SK-N-SH (cell line): ENCODE data around the gene PSG3. TPM values are rescaled to one million over a fixed set of nuclear protein-coding genes. Genes with fewer than 3 reads are reported as not detected.
"Not testable (repeated sequence)": the region's sequence is repeated elsewhere in the genome, so short reads cannot be mapped to it uniquely, and the experiment has no call there.

ENCODE experiments used
- CTCF ChIA-PET: fragments of 300-600, 350-600 bp; formaldehyde crosslinking; extraction: SDS; loops from one replicate; lab custom pipeline; 2021; lab: Yijun Ruan, JAX
- POLR2A ChIA-PET: fragments of 350-600 bp; sonication (Branson Sonifier 250); formaldehyde crosslinking; extraction: SDS; loops from one replicate; lab custom pipeline; 2020; ENCODE audit warnings: antibody characterized with exemption, inconsistent platforms; lab: Yijun Ruan, JAX
- DNase-seq: peaks from one replicate; pipeline ENCODE4 v3.0.0; 2012
- H2AFZ ChIP-seq: fragments of 200-600 bp; sonication (generic); 2 replicates; pipeline ENCODE4 v1.8.1; 2016; ENCODE audit warnings: antibody characterized with exemption, mild to moderate bottlenecking, low read depth
- H3F3A ChIP-seq: fragments of 200-600 bp; sonication (generic); replicated peaks from 2 replicates; pipeline ENCODE3; 2016; ENCODE audit warnings: antibody characterized with exemption, mild to moderate bottlenecking; ENCODE audit not compliant: insufficient read depth
- H3K27ac ChIP-seq, 2 experiments: fragments of 200-500 bp in 1 of 2; fragments of 200-600 bp in 1 of 2; sonication (Bioruptor generic) in 1 of 2; sonication (generic), shearing (Covaris generic) in 1 of 2; 2 replicates each; pipeline versions ENCODE4 v1.5.1 to v1.6.1; 2014 to 2016; ENCODE audit warnings: low read depth in 2 of 2, inconsistent platforms in 1 of 2, low read length in 1 of 2, mild to moderate bottlenecking in 1 of 2, mixed read lengths in 1 of 2
- H3K27me3 ChIP-seq: fragments of 200-600 bp; sonication (generic), shearing (Covaris generic); 2 replicates; pipeline ENCODE4 v1.6.1; 2016; ENCODE audit warnings: mixed run types; ENCODE audit not compliant: insufficient read depth
- H3K36me3 ChIP-seq, 2 experiments: fragments of 200-500 bp in 1 of 2; fragments of 200-600 bp in 1 of 2; sonication (Bioruptor generic) in 1 of 2; sonication (generic) in 1 of 2; replicated peaks in 1 of 2; 2 replicates each; pipeline versions ENCODE3 to v1.5.1; 2014 to 2016; ENCODE audit warnings: low read length in 1 of 2, mild to moderate bottlenecking in 1 of 2; ENCODE audit not compliant: insufficient read depth in 2 of 2, control insufficient read depth in 1 of 2
- H3K4me1 ChIP-seq, 2 experiments: fragments of 200-500 bp in 1 of 2; fragments of 200-600 bp in 1 of 2; sonication (Bioruptor generic) in 1 of 2; sonication (generic), shearing (Covaris generic) in 1 of 2; 2 replicates each; pipeline versions ENCODE4 v1.5.1 to v1.6.1; 2014 to 2016; ENCODE audit warnings: low read depth in 1 of 2, low read length in 1 of 2, mixed run types in 1 of 2; ENCODE audit not compliant: insufficient read depth in 2 of 2, control insufficient read depth in 1 of 2
- H3K4me2 ChIP-seq: fragments of 200-600 bp; sonication (generic), shearing (Covaris generic); 2 replicates; pipeline ENCODE4 v1.6.1; 2017; ENCODE audit warnings: mixed run types
- H3K4me3 ChIP-seq, 2 experiments: fragments of 200-500 bp in 1 of 2; fragments of 200-600 bp in 1 of 2; sonication (Bioruptor generic) in 1 of 2; sonication (generic), shearing (Covaris generic) in 1 of 2; 2 replicates each; pipeline versions ENCODE4 v1.5.1 to v1.8.1; 2014 to 2016; ENCODE audit warnings: low read depth in 2 of 2, inconsistent platforms in 1 of 2, low read length in 1 of 2, mild to moderate bottlenecking in 1 of 2, mixed read lengths in 1 of 2, moderate library complexity in 1 of 2
- H3K79me2 ChIP-seq: fragments of 200-600 bp; sonication (generic); 2 replicates; pipeline ENCODE4 v1.8.1; 2017; ENCODE audit warnings: mild to moderate bottlenecking; ENCODE audit not compliant: insufficient read depth
- H3K9ac ChIP-seq: fragments of 200-600 bp; sonication (generic); 2 replicates; pipeline ENCODE4 v1.6.1; 2017; ENCODE audit warnings: mixed run types
- H3K9me2 ChIP-seq: fragments of 200-600 bp; sonication (generic); 2 replicates; pipeline ENCODE4 v1.6.1; 2017; ENCODE audit warnings: mixed run types
- H3K9me3 ChIP-seq: fragments of 200-600 bp; sonication (generic); 2 replicates; pipeline ENCODE4 v1.6.1; 2017; ENCODE audit warnings: mixed run types, mild to moderate bottlenecking, moderate library complexity
- H4K20me1 ChIP-seq: fragments of 200-600 bp; sonication (generic); 2 replicates; pipeline ENCODE4 v1.6.1; 2017; ENCODE audit warnings: mild to moderate bottlenecking, mixed run types; ENCODE audit not compliant: insufficient read depth
- NFIC ChIP-seq: IDR thresholded peaks from 2 replicates; pipeline ENCODE4 v1.4.0; 2012; ENCODE audit warnings: borderline replicate concordance
- RAD21 ChIP-seq: IDR thresholded peaks from 2 replicates; pipeline ENCODE4 v1.6.1; 2012; ENCODE audit warnings: mild to moderate bottlenecking, low read length
- SMC3 ChIP-seq: IDR thresholded peaks from 2 replicates; pipeline ENCODE4 v1.6.1; 2012; ENCODE audit warnings: low read depth, low read length, improper control_type of control experiment
- WGBS: methylation state at CpG from one replicate; pipeline ENCODE4 v1.1.6; 2017; ENCODE audit warnings: low lambda C conversion rate; 5-methylcytosine and 5-hydroxymethylcytosine counted together
- polyA plus RNA-seq, 3 experiments: library from polyadenylated mRNA; depleted of rRNA; stranded (reverse); fragments of >200 nt; gene quantifications; 2 replicates each; pipeline ENCODE4 v1.2.3, GENCODE V29; 2012
- TF ChIP-seq, protein P1 (sequence below): fragments of 200-600 bp; sonication (generic); IDR thresholded peaks from 2 replicates; pipeline ENCODE4 v1.6.1; 2017; ENCODE audit warnings: antibody characterized with exemption, mild to moderate bottlenecking, moderate library complexity

Gene PSG3
- 0.07 and 0.10 TPM in 2 replicates for polyA plus RNA-seq (2012; rRNA removed)
- polyA plus RNA-seq (2012; cell fraction: cytosol; rRNA removed): 0.03 and 0.04 TPM in 2 replicates
- polyA plus RNA-seq (2012; cell fraction: nucleus; rRNA removed): 0.11 TPM in 1 of 2 replicates, not detected in the other

DNA sequence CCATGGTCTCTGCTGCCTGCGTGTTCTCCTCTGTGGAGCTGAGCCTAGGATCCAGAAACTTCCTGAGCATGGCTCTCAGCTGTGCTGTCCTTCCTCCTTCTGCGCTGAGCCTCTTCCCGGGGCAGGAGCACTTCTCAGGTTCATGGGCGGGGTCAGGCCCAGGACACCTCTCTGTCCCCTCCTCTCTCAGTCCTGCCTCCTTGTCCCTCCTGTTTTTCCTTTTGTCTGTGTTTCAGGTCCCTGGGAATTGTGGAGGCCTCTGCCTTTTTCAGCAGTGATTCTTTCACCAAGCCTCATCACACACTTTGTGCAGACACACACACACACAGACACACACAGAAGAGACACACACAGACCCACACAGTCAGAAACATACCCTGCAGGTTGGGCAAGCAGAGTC is at the start of gene PSG3:
Gene PSG3, minus strand, starts transcription at position 101 of the 400 bp plus-strand sequence. Its CDS starts 97 bp downstream, at position 4.
- H3K9me2 ChIP-seq, DNase-seq, H4K20me1 ChIP-seq, CTCF ChIA-PET, H3K4me2 ChIP-seq, POLR2A ChIA-PET, H3K27me3 ChIP-seq, H3K79me2 ChIP-seq, H3K36me3 ChIP-seq, H3K9me3 ChIP-seq, H2AFZ ChIP-seq, H3K4me3 ChIP-seq, H3K9ac ChIP-seq, H3K4me1 ChIP-seq, H3F3A ChIP-seq, H3K27ac ChIP-seq: not testable (repeated sequence)
- WGBS: no CpG with 5 or more reads among the region's 4 CpGs

DNA sequence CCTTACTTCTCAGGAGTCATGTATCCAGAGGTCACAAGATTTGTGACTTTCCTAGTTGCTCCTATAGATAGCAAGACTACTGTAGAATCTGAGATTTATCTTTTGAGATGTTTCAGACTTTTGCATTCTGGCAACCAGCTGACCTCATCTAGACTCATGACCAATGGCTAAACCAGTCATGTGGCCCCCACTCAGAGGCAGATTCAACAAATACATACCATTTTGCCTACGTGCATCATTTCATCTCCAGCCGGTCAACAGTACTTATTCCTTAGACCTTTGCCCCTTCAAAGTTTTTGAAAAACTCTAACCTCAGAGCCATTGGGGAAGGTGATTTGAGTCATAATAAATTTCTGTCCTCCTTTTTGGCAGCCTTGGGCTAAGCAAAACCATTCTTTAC is 48.5 kb upstream of the PSG3 start:
- H3K27ac ChIP-seq, DNase-seq, H2AFZ ChIP-seq, H3F3A ChIP-seq, H3K4me1 ChIP-seq, H3K79me2 ChIP-seq, H3K9ac ChIP-seq, H3K4me3 ChIP-seq, CTCF ChIA-PET, H3K9me3 ChIP-seq, H3K27me3 ChIP-seq, POLR2A ChIA-PET, H4K20me1 ChIP-seq, H3K36me3 ChIP-seq, H3K4me2 ChIP-seq, H3K9me2 ChIP-seq: not testable (repeated sequence)
- 69% methylated on average over 2 of the region's 2 CpGs for WGBS

DNA sequence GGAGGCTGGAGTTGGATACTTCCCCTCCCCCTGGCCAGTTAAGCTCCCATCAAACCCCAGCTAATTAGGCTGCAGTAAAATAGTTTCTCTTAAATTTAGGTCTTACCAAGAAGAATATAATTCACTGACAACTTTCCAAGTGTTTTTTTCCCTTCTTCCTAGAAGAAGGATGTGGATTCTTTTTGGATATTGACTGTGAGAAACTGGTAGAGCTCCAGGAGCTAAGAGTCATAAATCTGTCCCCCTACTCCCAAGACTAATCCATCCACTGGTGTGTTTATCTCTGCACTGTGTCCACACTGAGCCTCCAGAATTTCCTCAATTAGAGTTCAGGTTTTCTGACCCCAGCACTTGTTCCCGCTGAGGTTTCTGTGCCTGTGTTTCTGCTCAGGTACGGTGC is 47.5 kb upstream of the PSG3 start:
- DNase-seq, H2AFZ ChIP-seq, H3K9me3 ChIP-seq, POLR2A ChIA-PET, H3F3A ChIP-seq, H3K9me2 ChIP-seq, CTCF ChIA-PET, H3K4me1 ChIP-seq, H3K36me3 ChIP-seq, H3K4me3 ChIP-seq, H3K27ac ChIP-seq, H3K79me2 ChIP-seq, H3K27me3 ChIP-seq, H4K20me1 ChIP-seq, H3K4me2 ChIP-seq, H3K9ac ChIP-seq: not testable (repeated sequence)
- WGBS: 17% methylated on average over 2 of the region's 2 CpGs

DNA sequence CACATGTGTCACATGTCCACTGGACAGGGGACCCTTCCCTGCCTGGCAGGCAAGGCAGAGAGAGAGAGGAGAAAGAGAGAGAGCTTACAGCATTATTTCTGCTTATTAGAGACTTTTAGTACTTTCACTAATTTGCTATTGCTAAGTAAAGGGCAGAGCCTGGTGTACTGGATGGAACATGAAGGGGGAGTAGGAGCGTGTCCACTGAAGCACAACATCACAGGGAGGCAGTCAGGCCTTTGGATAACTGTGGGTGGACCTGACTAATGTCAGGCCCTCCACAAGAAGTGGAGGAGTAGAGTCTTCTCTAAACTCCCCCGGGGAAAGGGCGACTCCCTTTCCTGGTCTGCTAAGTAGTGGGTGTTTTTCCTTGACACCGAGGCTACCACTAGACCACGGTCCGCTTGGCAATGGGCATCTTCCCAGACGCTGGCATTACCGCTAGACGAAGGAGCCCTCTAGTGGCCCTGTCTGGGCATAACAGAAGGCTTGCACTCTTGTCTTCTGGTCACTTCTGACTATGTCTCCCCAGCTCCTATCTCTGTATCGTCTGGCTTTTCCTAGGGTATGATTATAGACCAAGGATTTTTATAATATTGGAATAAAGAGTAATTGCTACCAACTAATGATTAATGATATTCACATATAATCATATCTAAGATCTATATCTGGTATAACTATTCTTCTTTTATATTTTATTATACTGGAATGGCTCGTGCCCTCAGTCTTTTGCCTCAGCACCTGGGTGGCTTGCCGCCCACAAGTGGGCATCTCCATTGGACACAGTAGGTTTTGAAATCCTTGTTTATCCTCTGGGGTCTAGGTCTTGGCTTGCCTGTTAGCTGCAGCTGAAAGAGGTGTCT is 36.7 kb upstream of the PSG3 start:
- H3K27me3 ChIP-seq, H3F3A ChIP-seq, H3K9me2 ChIP-seq, DNase-seq, H3K79me2 ChIP-seq, H4K20me1 ChIP-seq, POLR2A ChIA-PET, H3K9ac ChIP-seq, H3K9me3 ChIP-seq, H3K4me2 ChIP-seq, H3K27ac ChIP-seq, H3K4me1 ChIP-seq: not testable (repeated sequence)
- CTCF ChIA-PET: interaction anchor here (1.3 to 1.9 kb wide), 2 partner anchors 112 to 175 kb away, joined by 3 to 5 read pairs; no protein-coding TSS in a partner anchor
- WGBS: 27% methylated on average over 7 of the region's 12 CpGs
- H3K4me3 ChIP-seq: peak overlapping the region in 1 of 2 experiments; percentile 45; a peak in 1 of 4 replicates
- H2AFZ ChIP-seq: peak overlapping the region; percentile 41; the same call in 1 of the 2 replicates
- peak; percentile 64 for TF ChIP-seq RAD21
- 0 out of 2 replicates have a peak, but pooled peaks have one; percentile 19 for TF ChIP-seq NFIC
- TF ChIP-seq, protein P1, sequence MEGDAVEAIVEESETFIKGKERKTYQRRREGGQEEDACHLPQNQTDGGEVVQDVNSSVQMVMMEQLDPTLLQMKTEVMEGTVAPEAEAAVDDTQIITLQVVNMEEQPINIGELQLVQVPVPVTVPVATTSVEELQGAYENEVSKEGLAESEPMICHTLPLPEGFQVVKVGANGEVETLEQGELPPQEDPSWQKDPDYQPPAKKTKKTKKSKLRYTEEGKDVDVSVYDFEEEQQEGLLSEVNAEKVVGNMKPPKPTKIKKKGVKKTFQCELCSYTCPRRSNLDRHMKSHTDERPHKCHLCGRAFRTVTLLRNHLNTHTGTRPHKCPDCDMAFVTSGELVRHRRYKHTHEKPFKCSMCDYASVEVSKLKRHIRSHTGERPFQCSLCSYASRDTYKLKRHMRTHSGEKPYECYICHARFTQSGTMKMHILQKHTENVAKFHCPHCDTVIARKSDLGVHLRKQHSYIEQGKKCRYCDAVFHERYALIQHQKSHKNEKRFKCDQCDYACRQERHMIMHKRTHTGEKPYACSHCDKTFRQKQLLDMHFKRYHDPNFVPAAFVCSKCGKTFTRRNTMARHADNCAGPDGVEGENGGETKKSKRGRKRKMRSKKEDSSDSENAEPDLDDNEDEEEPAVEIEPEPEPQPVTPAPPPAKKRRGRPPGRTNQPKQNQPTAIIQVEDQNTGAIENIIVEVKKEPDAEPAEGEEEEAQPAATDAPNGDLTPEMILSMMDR: peak; percentile 80
- TF ChIP-seq SMC3: peak; percentile 73
- TF ChIP-seq, all 33 proteins: peak for 4; not testable (repeated sequence) for 29
- not testable (repeated sequence) for H3K36me3 ChIP-seq

DNA sequence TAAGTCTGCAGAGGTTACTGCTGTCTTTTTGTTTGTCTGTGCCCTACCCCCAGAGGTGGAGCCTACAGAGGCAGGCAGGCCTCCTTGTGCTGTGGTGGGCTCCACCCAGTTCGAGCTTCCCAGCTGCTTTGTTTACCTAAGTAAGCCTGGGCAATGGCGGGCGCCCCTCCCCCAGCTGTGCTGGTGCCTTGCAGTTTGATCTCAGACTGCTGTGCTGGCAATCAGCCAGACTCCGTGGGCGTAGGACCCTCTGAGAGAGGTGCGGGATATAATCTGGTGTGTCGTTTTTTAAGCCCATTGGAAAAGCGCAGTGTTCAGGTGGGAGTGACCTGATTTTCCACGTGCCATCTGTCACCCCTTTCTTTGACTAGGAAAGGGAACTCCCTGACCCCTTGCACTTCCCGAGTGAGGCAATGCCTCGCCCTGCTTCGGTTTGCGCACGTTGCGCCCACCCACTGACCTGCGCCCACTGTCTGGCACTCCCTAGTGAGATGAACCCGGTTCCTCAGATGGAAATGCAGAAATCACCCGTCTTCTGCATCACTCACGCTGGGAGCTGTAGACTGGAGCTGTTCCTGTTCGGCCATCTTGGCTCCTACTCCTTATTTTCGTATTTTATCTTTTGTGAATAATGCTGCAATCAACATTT is 34.4 kb upstream of the PSG3 start:
- H3K27ac ChIP-seq, H2AFZ ChIP-seq, DNase-seq, H3K36me3 ChIP-seq, H3F3A ChIP-seq, H3K4me2 ChIP-seq, H3K4me3 ChIP-seq, CTCF ChIA-PET, H3K4me1 ChIP-seq, H3K9ac ChIP-seq, H4K20me1 ChIP-seq, H3K79me2 ChIP-seq, H3K9me2 ChIP-seq, H3K9me3 ChIP-seq, H3K27me3 ChIP-seq, POLR2A ChIA-PET: not testable (repeated sequence)
- 34% methylated on average over 18 of the region's 21 CpGs for WGBS
